22Rv1 (cell line): ENCODE data around the gene KRTAP4-11.
"Not testable (repeated sequence)": the region's sequence is repeated elsewhere in the genome, so short reads cannot be mapped to it uniquely, and the experiment has no call there.

Source experiments
- H3K27ac ChIP-seq: fragments of 450-650 bp; 2 replicates; pipeline ENCODE4 v1.5.1; 2017
- ZFX ChIP-seq: fragments of 450-650 bp; IDR thresholded peaks from 2 replicates; pipeline ENCODE4 v1.6.1; 2017; ENCODE audit warnings: antibody characterized with exemption, borderline replicate concordance
- TF ChIP-seq, protein P1 (sequence below): fragments of 450-650 bp; IDR thresholded peaks from 2 replicates; pipeline ENCODE4 v1.5.1; 2017; ENCODE audit warnings: mild to moderate bottlenecking

Gene KRTAP4-11

DNA sequence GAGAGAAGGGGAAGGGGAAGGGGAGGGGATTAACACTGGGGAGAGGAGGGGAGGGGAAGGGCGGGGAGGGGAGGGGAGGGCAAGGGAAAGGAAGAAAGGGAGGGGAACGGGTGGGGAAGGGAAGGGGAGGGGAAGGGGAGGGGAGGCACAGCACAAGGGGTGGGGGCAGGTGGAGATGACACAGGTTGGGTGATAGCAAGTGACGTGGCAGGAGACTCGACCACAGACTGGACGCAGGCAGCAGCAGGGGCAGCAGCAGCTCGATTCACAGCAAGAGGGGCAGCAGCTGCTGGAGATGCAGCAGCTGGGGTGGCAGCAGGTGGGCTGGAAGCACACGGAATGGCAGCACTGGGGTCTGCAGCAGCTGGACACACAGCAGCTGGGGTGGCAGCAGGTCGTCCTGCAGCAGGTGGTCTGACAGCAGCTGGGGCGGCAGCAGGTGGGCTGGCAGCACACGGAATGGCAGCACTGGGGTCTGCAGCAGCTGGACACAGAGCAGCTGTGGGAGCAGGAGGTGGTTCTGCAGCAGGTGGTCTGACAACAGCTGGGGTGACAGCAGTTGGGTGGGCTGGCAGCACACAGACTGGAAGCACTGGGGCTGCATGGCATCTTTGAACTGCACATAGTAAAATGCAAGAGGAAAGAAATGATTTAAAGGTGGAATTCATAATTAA is 16.4 kb downstream of the KRTAP4-11 start, which contains the start of gene KRTAP4-16:
Gene KRTAP4-16 (minus strand): TSS at position 624 of the 674 bp plus-strand sequence. CDS start 0 bp downstream, at position 624.
- H3K27ac ChIP-seq = no peak within 1 kb of the TSS
- TF ChIP-seq ZFX = no peak
- TF ChIP-seq, protein P1, sequence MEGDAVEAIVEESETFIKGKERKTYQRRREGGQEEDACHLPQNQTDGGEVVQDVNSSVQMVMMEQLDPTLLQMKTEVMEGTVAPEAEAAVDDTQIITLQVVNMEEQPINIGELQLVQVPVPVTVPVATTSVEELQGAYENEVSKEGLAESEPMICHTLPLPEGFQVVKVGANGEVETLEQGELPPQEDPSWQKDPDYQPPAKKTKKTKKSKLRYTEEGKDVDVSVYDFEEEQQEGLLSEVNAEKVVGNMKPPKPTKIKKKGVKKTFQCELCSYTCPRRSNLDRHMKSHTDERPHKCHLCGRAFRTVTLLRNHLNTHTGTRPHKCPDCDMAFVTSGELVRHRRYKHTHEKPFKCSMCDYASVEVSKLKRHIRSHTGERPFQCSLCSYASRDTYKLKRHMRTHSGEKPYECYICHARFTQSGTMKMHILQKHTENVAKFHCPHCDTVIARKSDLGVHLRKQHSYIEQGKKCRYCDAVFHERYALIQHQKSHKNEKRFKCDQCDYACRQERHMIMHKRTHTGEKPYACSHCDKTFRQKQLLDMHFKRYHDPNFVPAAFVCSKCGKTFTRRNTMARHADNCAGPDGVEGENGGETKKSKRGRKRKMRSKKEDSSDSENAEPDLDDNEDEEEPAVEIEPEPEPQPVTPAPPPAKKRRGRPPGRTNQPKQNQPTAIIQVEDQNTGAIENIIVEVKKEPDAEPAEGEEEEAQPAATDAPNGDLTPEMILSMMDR = no peak

DNA sequence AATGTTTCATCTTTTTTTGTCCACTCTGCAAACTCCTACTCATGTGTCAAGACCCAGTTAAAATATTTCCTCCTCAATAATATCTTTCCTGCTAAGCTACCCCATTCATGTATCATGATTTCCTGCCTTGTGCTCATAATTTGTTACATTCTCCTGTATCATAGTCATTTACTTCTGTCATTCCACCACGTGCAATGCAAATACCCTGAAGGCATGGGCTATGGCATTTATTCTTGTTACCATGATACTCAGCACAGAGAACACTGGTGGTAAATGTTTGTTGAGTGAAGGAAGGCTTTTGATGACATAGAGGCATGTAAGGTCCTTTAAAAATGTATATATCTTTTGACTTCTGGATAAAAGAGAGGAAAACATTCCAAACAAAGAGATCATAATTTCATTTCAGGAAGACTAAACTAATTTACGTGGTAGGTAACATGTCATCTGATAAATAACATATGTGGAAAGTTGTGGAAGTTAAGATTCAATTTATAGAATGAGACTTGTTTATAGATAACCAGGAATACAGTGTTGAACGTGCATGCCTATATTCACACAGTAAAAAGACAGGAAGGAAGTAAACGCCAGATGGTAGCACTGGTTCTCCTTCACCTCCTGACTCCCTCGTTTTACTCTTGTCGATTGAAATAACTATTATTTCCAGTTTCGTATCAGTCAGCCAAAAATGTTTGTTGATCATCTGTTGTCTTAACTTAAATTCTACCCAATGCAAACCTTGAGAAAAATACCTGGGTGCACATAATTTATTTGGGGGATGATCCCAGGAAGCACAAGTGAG is 18.3 kb downstream of the KRTAP4-11 start:
- not testable (repeated sequence) for H3K27ac ChIP-seq

DNA sequence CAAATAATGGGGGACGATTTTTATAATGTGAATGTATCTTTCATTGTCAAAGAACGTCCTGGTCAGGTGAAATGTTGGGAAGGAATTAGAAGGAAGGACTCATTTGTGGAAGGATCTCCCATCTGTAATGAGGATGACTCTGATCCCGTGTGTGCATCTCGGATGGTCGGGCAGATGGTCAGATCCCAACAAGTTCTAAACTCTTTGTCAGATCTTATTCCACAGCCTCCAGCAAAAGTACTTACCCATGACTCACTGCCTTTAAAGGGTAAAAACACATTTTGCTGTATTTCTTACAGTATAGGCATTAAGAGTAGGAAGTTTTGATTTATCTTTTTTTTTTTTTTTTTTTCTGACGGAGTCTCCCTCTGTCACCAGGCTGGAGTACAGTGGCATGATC is 19.7 kb downstream of the KRTAP4-11 start:
- TF ChIP-seq, protein P1 = no peak
- TF ChIP-seq ZFX = no peak
- no peak overlapping the region for H3K27ac ChIP-seq

DNA sequence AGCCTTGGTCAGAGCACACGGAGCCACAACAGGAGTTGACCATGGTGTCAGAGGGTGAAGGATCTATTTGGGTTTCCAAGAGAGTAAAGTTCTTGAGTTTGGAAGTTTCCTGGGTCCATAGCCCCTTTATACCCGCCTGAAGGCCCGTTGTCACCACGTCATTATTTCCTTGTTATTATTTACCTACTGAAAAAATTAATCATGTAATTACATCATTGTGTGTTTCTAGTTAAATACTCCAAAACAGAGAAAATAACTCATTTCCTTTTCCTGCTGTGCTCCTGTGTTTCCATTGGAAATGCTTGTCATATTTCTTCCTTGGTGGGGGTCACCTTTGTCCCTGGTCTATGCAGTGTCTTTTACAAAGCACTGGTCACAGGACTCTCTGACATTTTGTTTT is 20.1 kb downstream of the KRTAP4-11 start, which contains the start of gene KRTAP4-8:
Gene KRTAP4-8 (minus strand): TSS at position 101 of the 400 bp plus-strand sequence. CDS start 58 bp downstream, at position 43.
- no peak for TF ChIP-seq ZFX
- TF ChIP-seq, protein P1 = no peak
- H3K27ac ChIP-seq = no peak within 1 kb of the TSS

DNA sequence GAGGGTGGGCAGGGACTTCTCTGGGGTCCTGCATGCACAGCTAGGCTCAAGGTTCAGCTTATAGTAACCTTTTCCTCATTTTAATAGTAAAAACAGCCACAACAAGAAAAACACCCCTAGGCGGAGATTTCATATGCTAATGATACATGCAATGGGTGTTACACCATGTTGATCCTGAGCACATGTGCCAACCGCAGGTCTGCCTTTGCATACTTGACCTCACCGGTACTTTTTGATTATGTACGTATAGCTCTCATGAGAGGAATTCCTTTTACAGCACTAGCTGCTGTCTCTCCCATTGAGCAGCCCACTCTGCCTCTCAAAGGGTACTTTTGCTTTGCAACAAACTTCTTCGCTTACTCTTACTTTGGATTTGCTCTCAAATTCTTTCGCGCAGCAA is 22.1 kb downstream of the KRTAP4-11 start:
- H3K27ac ChIP-seq = no peak overlapping the region
- TF ChIP-seq, protein P1 = no peak
- no peak for TF ChIP-seq ZFX

DNA sequence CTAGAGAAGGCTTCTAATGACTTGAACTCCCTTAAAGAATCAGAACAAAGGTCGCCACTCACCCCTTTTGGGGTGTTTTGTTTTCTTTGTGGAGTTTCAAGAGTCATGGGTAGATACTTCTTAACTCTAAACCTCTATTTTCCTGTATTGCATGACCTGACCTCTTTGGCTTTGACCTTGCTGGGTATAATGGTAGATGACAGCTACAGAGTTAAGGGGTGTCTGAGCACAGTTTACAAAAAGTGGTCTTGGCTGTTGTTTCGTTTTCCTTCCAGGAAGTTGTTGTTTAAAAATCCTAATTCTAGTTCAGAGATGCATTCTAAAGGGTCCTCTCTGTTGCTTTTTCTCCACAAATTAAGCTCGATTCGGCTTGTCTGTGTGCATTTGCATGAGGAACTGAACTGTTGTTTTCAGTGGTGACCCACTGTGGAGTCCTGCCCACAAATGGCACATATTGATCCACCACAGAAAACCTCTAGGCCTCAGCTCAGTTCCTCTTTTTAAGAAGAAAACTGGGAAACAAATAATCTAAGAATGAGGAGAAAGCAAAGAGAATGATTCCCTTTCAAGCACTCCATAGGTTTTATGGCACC is 29.3 kb downstream of the KRTAP4-11 start:
- not testable (repeated sequence) for H3K27ac ChIP-seq

DNA sequence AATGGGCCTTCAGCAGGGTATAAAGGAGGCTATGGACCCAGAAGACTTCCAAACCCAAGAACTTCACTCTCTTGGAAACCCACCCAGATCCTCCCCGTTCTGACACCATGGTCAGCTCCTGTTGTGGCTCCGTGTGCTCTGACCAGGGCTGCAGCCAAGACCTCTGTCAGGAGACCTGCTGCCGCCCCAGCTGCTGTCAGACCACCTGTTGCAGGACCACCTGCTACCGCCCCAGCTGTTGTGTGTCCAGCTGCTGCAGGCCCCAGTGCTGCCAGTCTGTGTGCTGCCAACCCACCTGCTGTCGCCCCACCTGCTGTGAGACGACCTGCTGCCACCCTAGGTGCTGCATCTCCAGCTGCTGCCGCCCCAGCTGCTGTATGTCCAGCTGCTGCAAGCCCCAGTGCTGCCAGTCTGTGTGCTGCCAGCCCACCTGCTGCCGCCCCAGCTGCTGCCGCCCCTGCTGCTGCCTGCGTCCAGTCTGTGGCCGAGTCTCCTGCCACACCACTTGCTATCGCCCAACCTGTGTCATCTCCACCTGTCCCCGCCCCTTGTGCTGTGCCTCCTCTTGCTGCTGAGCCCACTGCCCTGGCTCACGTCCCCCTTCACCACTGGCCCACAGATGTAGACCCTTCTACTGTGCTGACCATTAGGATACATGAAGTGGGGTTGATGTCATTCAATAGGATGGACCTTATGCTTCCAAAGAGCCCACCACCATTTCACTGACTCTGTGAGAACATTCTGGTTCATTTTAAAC is 33.9 kb downstream of the KRTAP4-11 start, which contains the start of gene KRTAP4-7:
Gene KRTAP4-7 (plus strand): TSS at position 51 of the 757 bp plus-strand sequence. CDS start 57 bp downstream, at position 108.
- not testable (repeated sequence) for H3K27ac ChIP-seq

DNA sequence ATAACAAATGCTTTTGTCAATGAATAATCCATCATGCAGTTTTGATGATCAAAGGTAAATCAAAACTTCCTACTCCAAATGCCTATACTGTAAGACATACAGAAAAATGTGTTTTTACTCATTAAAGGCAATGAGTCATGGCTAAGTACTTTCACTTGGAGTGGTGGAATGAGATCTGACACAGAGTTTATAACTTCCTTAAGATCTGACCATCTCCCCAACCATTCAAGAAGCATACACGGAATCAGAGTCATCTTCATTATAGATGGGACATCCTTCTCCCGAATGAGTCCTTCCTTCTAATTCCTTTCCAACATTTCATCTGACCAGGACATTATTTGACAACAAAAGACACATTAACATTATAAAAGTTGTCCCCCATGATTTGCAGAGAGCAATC is 34.7 kb downstream of the KRTAP4-11 start:
- H3K27ac ChIP-seq = not testable (repeated sequence)

DNA sequence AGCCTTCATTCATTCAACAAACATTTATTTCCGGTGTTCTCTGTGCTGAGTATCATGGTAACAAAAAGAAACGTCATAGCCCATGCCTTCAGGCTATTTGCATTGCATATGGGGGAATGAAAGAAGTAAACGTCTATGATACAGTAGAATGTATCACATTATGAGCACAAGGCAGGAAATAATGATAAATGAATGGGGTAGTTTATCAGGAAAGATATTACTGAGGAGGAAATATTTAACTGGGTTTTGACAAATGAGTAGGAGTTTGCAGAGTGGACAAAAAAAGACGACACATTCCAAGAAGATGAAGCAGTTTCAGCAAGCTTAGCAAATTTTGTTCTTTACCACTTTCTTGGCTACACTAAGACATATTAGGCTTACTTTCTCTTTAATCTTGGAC is 35.5 kb downstream of the KRTAP4-11 start:
- TF ChIP-seq, protein P1 = no peak
- no peak for TF ChIP-seq ZFX

More for the DNA sequence above, 35.5 kb downstream of the KRTAP4-11 start:
- H3K27ac ChIP-seq = no peak overlapping the region
